Measurements from ENCODE around the gene TIMM29.
"Not testable (repeated sequence)": the region's sequence is repeated elsewhere in the genome, so short reads cannot be mapped to it uniquely, and the experiment has no call there.

The TIMM29 gene

DNA sequence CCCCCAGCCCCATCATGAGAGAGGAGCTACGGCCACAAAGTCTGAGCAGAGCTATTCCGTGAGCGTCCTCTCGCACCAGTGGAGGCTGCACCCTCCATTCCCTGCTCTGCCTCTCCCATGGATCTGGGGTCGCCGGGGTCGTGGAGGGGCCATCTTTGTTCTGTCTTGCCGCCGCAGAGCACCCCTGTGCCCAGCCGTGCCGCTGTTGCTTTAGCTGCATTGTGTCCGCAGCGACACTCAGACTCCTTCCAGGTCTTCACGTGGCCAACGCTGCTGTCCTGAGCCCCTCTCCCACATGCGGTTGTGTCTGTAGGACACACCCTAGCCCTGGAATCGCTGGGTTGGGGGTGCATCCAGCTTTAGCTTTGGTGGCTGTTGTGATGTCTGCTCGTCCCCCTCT lies 16.0 kb upstream of the TIMM29 start:
- no peak for DNase-seq (ENCODE audit: low read depth)

DNA sequence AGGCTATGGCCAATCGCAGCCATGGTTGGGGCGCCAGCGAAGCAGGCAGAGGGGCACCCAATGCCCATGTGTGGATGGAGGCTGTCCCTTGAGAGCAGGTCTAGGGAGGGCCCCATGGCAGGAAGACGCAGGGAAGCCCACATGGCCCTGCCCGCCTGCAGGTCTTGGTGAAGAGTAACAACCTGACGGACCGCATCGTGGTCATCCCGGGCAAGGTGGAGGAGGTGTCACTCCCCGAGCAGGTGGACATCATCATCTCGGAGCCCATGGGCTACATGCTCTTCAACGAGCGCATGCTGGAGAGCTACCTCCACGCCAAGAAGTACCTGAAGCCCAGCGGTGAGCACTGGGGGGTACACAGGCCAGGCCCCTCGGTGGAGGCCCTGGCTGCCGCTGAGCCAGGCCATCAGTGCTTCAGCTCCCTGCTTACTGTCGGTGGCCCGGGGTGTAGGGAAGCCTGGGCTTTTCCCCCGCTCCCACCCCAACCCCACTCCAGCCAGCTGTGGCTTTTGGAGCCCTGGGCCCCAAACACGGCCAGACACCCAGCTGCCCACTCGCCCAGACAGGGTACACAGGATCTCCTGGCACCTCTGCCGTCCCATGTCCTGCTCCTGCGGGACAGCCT lies 14.8 kb upstream of the TIMM29 start:
- DNase-seq (ENCODE audit: low read depth): no peak

DNA sequence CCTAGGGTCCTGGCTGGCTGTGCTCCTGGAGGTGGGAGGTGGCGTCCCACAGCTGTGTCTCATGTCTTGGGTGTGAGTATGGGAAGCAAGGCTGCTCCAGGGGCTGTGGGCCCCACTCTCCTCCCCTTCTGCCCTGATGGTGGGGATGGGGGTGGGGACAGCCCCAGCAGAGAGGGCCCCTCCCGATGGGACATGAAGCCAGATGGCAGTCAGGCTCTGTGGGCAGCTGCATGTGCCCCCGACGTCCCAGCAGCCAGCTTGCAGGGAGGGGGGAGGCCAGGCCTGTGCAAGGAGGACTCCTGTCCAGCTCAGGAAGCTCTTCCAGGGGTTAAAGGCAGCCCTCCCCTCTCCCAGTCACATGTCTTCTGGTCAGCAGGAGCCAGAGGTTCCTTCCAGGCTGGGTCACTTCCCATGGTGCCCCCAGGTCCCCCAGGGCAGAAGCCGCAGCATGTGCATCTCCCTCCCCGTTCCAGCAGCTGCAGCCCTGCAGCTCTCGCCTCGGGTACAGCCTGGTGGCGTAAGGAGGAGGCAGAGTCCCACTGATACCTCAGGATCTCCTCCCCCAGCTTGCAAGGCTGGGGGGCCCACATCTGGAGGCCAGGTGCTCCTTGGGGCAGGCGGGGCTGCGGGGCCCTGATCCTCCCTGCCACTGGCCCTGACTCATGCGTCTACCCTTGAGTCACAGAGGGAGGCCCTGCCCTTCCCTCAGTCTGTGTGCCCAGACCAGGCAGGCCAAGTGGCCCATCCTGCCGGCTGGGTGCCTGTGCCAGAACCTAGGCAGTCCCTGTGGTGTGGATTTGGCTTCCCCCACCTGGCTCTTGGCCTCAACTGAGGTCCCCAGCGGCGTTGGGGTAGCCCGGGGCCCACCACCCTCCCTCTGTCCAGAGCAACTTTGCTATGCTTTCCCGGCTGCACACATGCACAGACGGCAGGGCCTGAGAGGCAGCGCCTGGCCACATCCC lies 13.2 kb upstream of the TIMM29 start:
- peak; percentile 92 for DNase-seq (ENCODE audit: low read depth)

DNA sequence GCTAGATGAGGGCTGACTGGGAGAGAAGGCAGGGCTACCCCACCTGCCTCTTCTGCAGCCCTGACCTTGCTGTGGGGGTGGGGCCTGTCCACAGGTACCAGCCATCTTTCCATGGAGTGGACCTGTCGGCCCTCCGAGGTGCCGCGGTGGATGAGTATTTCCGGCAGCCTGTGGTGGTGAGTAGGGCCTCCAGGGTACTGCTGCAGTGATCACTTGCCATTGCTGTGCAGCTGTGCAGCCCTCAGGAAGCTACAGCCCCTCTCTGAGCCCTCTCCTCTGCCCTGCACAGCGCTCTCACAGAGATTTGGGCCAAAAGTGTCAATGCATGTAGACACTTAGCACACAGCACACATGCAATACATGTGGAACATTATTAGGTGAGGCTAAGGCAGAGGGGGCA lies 12.0 kb upstream of the TIMM29 start:
- DNase-seq (ENCODE audit: low read depth): no peak

DNA sequence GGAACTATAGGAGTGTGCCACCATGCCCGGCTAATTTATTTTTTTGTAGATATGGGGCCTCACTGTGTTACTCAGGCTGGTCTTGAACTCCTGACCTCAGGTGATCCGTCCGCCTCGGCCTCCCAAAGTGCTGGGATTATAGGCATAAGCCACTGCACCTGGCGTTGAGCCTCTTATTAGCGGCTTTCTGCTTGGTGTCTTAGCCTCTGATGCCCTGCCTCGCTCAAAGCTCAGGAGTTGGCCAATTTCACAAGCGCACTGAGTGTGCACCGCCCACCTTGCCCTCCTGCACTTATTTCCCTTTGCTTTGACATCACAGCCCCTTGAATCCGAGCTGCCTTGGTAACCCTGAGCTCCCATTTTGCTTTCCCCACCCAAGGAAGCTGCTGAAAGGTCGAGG lies 10.3 kb upstream of the TIMM29 start:
- no peak for DNase-seq (ENCODE audit: low read depth)

DNA sequence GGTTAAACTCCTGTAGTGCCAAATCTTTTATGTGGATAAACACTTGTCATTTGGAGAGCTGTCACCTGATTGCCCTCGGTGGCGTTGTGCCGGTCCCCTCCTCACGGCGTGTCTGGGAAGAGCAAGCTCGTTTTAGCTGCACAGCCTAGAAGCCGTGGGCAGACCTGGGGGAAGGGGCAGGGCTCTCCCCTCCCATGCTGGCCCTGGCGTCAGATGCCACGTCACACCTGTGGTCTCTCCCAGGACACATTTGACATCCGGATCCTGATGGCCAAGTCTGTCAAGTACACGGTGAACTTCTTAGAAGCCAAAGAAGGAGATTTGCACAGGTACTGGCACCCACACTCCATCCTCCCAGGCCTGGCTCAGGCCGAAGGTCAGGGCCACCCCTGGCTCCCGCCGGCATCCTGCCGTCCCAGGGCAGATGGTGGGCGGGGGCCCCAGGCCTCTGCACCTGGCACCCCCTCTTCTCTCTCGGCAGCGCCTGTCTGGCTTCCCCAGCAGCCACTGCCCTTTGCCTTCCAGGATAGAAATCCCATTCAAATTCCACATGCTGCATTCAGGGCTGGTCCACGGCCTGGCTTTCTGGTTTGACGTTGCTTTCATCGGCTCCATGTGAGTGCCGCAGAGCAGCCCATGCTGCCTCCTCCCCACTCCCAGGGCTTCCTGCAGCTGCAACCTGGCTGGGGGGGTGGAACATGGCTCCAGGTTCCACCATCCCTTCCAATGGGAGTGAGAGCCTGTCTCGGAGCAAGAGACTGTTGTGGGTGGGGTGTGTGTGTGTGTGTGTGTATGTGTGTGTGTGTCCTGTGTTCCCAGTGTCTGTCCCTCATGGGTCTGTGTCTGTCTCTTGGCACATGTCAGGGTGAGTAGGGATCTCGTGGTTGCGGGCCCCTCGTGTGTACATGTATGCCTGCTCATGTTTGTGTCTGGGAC lies 9.0 kb upstream of the TIMM29 start:
- no peak for DNase-seq (ENCODE audit: low read depth)

DNA sequence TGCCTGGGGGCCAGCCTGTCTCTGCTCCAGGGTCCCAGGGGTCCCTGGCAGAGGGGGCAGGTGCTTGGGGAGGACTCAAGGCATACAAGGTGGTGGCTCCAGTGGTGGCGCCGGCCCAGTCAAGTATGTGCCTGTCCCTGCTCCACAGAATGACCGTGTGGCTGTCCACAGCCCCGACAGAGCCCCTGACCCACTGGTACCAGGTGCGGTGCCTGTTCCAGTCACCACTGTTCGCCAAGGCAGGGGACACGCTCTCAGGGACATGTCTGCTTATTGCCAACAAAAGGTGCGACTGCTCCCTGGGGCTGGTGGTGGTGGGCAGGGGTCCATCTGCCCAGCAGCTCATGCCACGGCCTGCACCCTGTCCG lies 8.3 kb upstream of the TIMM29 start:
- no peak for DNase-seq (ENCODE audit: low read depth)

DNA sequence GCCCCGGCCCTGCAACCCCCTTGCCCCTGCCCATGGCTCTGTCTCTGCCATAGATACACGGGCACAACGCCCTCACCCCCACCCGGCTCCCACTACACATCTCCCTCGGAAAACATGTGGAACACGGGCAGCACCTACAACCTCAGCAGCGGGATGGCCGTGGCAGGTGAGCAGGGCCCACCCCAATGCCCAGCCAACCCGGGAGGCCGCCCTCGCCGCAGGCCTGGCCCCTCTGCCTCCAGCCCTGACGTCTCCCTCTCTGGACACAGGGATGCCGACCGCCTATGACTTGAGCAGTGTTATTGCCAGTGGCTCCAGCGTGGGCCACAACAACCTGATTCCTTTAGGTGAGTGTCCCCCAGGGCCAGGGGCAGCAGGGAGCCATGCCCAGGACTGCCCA lies 7.8 kb upstream of the TIMM29 start:
- no peak for DNase-seq (ENCODE audit: low read depth)

DNA sequence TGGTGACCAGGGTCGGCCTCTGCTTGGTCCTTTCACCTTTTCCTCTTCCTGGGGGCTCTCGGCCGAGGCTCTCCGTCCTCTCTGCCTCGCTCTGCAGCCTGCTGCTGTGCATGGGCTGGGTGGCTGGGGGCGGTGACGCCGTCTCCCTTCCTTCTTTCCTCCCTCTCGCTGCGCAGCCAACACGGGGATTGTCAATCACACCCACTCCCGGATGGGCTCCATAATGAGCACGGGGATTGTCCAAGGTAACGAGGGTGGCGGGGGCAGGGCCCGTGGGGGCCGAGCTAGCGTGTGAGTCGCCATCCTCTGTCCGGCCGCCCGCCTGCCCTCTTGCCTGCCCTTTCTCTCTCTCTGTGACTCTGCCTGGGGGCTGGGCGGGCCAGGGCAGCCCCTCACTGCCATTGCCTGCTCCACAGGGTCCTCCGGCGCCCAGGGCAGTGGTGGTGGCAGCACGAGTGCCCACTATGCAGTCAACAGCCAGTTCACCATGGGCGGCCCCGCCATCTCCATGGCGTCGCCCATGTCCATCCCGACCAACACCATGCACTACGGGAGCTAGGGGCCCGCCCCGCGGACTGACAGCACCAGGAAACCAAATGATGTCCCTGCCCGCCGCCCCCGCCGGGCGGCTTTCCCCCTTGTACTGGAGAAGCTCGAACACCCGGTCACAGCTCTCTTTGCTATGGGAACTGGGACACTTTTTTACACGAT lies 7.3 kb upstream of the TIMM29 start:
- no peak for DNase-seq (ENCODE audit: low read depth)

DNA sequence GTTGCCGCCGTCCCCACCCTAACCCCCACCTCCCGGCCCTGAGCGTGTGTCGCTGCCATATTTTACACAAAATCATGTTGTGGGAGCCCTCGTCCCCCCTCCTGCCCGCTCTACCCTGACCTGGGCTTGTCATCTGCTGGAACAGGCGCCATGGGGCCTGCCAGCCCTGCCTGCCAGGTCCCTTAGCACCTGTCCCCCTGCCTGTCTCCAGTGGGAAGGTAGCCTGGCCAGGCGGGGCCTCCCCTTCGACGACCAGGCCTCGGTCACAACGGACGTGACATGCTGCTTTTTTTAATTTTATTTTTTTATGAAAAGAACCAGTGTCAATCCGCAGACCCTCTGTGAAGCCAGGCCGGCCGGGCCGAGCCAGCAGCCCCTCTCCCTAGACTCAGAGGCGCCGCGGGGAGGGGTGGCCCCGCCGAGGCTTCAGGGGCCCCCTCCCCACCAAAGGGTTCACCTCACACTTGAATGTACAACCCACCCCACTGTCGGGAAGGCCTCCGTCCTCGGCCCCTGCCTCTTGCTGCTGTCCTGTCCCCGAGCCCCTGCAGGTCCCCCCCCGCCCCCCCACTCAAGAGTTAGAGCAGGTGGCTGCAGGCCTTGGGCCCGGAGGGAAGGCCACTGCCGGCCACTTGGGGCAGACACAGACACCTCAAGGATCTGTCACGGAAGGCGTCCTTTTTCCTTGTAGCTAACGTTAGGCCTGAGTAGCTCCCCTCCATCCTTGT lies 6.5 kb upstream of the TIMM29 start:
- DNase-seq (ENCODE audit: low read depth): no peak

DNA sequence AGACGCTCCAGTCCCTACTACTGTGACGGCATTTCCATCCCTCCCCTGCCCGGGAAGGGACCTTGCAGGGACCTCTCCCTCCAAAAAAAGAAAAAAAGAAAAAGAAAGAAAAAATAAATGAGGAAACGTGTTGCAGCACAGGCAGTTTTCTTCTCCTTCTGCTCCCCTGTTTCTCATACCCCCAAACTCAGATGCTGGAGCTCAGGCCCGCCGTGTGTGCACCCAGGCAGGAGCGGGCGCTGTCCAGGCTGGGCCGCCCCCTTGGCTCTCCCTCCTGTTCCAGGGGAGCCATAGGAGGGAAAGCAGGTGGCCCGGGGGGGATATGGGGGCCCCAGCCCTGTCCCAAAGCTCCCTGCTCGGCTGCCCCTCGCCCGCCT lies 6.0 kb upstream of the TIMM29 start:
- DNase-seq (ENCODE audit: low read depth): no peak

DNA sequence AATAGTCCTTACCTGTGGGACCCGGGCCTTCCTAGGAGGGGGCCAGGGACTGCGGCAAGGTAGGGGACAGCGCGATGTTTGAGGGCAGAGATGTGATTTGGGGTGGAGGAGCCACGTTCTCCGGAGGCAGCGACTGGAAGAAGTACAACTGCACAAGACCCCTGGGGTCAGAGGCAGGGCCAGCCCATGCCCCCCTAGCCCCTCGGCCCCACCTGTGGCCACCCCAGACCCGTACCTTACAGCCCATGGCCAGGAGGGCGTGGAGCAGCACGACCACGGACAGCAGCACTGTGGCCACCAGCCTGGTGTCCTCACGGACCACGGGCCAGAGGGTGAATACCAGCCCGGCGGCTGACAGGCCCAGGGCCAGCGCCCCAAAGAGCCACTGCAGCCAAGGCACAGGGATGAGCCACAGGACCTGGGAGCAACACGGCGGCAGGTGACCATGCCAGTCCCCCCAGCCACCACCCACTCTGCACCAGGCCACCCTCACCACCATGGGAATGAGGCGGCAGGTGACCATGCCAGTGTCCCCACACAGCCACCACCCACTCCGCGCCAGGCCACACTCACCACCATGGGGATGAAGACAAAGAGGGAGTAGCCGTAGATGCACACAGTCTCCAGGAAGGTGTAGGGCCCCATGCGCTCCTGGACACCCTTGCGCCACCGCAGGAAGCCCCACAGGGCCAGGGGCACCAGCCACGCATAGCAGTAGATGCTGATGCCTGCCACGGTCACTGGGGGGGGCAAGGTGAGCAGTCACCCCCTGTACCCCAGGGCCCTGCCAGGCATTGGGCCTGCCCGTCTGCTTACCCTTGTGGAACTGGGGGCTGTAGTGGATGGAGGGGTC lies 5.1 kb upstream of the TIMM29 start:
- DNase-seq (ENCODE audit: low read depth): no peak

DNA sequence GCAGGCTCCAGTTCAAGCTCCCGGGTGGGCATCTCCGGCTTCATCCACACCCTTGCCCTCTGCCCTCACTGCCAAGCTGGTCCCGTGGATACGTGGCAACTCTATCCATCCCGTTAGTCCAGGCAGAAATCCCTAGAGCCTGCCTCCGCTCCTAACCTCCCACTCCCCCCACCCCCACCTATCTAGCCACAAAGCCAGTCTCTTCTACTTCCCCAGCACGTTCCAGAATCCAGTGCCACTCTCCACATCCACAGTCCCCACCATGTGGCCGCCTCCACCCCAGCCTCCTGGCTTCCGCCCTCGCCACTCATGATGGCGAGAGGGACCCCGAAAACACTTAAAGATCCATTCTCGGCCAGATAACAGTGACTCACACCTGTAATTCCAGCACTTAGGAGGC lies 4.0 kb upstream of the TIMM29 start:
- DNase-seq (ENCODE audit: low read depth): no peak

DNA sequence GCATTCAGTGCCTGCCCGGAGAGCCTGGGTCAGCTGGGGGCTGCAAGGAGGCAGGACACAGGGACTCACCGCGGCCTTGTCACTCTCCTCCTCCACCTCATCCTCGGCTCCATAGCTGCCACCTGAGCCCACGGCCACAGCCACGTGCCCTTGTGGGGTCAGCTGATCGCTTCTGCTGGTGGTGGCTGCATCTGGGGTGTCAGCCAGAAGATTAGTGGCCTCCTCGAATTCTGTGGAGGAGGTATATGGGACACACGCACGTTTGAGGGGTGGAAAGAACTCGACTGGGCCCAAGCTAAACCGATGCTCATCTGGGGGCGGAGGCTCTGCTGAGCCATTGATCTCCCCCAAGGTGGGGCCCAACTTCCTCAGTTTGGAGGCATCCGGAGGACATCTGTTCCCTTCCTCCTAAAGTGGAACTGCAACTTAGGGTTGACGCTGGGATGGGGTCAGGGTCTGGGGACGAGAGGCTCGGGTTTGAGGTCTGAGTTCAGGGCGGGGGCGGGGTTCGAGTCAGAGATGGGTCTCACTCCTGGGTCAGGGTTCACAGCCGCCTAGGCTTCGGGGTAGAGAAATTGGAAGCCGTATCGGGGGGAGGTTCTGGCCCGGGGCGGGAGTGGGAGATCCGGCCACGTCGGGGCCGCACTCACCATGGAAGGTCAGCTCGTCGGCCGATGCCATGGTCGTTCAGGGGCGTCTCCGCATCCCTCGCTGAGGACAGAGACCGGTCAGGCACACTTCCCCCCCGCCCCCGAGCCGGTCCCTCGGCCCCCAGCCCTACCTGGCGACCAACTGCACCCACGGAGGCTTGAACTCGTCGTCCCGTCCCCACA lies 665 bp upstream of the TIMM29 start:
- no peak for DNase-seq (ENCODE audit: low read depth)

DNA sequence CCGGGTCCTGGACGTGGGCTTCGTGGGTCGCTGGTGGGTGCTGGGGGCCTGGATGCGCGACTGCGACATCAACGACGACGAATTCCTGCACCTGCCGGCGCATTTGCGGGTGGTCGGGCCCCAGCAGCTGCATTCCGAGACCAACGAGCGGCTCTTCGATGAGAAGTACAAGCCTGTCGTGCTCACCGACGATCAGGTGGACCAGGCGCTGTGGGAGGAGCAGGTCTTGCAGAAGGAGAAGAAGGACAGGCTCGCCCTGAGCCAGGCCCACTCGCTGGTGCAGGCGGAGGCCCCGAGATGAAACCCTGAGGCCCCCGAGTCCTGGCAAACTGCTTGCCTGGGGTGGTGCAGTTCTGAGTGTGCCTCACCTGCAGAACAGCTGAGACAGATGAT lies 787 bp downstream of the TIMM29 start:
- no peak for DNase-seq (ENCODE audit: low read depth)

DNA sequence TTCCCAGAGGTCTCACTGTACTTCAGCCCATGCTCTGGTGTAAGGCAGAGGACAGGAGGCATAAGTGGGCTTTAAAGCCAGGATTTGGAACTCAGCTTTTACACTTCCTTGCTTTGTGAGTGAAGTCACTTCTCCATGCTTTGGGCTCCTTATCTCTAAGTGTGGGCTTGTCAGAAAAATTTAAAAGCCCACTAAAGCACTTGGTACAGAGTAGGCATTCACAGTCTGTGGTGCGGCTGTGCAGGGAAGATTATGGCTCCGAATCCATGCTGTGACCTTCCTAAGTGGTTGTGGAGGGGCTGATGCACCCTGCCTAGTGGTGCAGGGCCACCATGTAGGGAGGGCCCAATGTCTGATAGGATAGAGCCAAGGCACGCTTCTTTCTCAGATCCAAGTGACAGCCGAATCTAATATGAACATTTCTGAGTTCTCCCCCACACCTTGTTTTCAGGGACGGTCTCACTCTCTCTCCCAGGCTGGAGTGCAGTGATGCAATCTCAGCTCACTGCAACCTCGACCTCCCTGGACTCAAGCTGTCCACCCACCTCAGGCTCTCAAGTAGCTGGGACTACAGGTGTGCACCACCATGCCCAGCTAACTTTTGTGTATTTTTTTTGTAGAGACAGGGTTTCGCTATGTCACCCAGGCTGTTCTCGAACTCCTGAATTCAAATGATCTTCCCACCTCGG lies 6.9 kb downstream of the TIMM29 start:
- no peak for DNase-seq (ENCODE audit: low read depth)

DNA sequence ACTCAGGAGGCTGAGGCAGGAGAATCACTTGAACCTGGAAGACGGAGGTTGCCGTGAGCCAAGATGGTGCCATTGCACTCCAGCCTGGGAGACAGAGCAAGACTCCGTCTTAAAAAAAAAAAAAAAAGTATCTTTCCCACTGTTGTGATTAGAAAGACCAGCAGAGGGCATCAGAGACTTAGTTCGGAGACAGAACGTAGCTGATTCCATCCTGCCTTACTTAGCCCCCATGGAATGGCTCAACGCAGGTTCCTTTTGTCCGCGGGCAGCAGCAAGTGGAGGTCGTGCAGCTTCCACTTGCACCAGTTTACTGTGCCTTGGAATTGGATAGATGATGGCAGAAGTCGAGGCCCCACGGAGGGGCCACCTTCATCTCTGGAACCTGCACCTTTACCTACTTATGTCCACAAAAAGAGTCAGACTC lies 8.1 kb downstream of the TIMM29 start:
- DNase-seq (ENCODE audit: low read depth): peak; percentile 69

DNA sequence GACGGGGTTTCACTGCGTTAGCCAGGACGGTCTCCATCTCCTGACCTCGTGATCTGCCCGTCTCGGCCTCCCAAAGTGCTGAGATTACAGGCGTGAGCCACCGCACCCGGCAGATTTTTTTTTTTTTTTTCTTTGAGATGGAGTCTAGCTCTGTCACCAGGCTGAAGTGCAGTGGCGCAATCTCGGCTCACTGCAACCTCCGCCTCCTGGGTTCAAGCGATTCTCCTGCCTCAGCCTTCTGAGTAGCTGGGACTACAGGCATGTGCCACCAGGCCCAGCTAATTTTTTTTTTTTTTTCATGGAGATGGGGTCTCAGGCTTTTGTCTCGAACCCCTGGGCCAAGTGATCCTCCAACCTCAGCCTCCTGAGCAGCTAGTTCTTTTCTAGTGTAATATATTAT lies 13.0 kb downstream of the TIMM29 start:
- not testable (repeated sequence) for DNase-seq (ENCODE audit: low read depth)

DNA sequence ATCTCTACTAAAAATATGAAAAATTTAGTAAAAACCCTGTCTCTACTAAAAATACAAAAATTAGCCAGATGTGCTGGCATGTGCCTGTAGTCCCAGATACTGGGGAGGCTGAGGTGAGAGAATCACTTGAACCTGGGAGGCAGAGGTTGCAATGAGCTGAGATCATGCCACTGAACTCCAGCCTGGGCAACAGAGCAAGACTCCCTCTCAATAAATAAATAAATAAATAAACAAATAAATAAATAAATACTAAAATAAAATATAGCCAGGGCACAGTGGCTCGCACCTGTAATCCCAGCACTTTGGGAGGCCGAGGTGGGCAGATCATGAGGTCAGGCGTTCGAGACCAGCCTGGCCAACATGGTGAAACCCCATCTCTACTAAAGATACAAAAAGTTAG lies 14.8 kb downstream of the TIMM29 start:
- not testable (repeated sequence) for DNase-seq (ENCODE audit: low read depth)

Data from HS-5 (cell line).